Measurements from ENCODE around the gene NEURL2.

NEURL2 gene

DNA sequence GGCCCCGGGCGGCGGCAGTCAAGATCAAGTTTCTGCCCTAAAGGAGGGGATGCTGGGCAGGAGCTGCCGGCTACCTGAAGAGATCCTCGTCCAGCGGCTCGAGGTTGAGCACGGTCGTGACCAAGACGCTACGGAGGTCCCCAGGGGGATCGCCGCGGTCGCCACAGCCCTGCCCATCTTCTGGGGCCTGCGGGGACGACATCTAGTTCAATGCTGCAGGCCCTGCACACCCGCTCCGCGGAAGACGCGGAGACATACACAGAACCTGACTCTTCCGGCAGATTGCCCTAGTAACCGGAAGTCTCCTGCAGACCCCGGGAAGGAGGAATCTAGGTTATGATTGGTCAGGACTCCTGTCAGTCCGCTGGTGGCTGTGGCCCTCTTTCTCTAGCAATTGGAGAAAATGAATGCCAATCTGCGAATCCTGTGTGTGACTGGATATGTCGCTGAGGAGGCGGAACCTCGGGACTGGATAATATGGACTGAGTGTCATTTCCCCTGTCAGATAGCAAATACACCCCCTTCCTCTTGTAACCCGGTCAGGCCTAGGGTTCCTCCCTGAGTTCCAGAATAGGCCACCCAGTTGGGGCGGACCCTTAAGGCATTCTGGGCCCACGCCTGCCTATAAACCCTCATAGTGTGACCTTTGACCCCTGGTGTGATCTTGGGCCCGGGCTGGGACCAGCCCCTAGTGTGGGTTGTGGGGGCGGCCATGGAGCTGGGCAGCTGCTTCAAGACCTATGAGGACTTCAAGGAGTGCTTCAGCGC is 33.7 kb downstream of the NEURL2 start, which contains the start of the genes ACOT8 and ZSWIM3:
ACOT8 (minus strand) TSS at position 279 of the 768 bp plus-strand sequence; CDS start at position 202, 77 bp downstream.
ZSWIM3 (plus strand) TSS at position 501 of the 768 bp plus-strand sequence; CDS start at position 713, 212 bp downstream.
- TF ChIP-seq, protein P1, sequence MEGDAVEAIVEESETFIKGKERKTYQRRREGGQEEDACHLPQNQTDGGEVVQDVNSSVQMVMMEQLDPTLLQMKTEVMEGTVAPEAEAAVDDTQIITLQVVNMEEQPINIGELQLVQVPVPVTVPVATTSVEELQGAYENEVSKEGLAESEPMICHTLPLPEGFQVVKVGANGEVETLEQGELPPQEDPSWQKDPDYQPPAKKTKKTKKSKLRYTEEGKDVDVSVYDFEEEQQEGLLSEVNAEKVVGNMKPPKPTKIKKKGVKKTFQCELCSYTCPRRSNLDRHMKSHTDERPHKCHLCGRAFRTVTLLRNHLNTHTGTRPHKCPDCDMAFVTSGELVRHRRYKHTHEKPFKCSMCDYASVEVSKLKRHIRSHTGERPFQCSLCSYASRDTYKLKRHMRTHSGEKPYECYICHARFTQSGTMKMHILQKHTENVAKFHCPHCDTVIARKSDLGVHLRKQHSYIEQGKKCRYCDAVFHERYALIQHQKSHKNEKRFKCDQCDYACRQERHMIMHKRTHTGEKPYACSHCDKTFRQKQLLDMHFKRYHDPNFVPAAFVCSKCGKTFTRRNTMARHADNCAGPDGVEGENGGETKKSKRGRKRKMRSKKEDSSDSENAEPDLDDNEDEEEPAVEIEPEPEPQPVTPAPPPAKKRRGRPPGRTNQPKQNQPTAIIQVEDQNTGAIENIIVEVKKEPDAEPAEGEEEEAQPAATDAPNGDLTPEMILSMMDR (IDR thresholded peaks at IDR 0.05; ENCODE audit: low read depth, low read length, missing control alignments), result no peak
- peak within 1 kb of the TSS; percentile 90 for H3K4me3 ChIP-seq (ENCODE audit: low read depth, low read length)
- no peaks in the 10 kb centered on the region for H3K27me3 ChIP-seq (replicated peaks)
- H3K27ac ChIP-seq, result peak within 1 kb of the TSS; percentile 15
- in situ Hi-C loops (cut with HindIII; ENCODE audit: low pct_ligation_motif_present, low sequenced_read_pairs), result no loop called here
- DNase-seq, result peak; percentile 100
- H3K36me3 ChIP-seq (replicated peaks), result no peaks in the 10 kb centered on the region

- Histone ChIP-seq H3K27me3 (replicated peaks) (no peaks in the 10 kb centered on the region), H3K27ac (no peak overlapping the region), H3K36me3 (replicated peaks) (no peaks in the 10 kb centered on the region), H3K4me3 (ENCODE audit: low read depth, low read length) (no peak overlapping the region)
- in situ Hi-C loops (cut with HindIII; ENCODE audit: low pct_ligation_motif_present, low sequenced_read_pairs), result no loop called here
- TF ChIP-seq, protein P1 (IDR thresholded peaks at IDR 0.05; ENCODE audit: low read depth, low read length, missing control alignments), result no peak
- no peak for DNase-seq
Measured at GRCh38 chr20:45853484-45853883, 37.5 kb downstream of the NEURL2 start.

DNA sequence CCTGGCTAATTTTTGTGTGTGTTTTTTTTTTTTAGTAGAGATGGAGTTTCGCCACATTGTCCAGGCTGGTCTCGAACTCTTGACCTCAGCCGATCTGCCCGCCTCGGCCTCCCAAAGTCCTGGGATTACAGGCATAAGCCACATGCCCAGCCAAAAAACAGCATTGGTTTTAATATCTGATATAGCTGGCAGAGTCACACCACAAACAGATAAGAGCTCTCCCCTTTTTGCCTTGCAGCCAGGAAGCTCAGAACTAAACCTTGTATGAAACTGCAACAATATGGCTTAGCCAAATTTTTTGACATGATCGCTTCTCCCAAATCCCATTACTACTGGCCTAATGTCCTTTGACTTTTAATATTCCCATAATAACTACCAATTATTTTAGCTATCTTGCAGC is 38.7 kb downstream of the NEURL2 start:
- Histone ChIP-seq H3K4me3 (ENCODE audit: low read depth, low read length) (no peak overlapping the region), H3K27ac (no peak overlapping the region), H3K27me3 (replicated peaks) (no peaks in the 10 kb centered on the region), H3K36me3 (replicated peaks) (no peaks in the 10 kb centered on the region)
- in situ Hi-C loops (cut with HindIII; ENCODE audit: low pct_ligation_motif_present, low sequenced_read_pairs), result no loop called here
- DNase-seq, result no peak
- TF ChIP-seq, protein P1 (IDR thresholded peaks at IDR 0.05; ENCODE audit: low read depth, low read length, missing control alignments), result no peak

DNA sequence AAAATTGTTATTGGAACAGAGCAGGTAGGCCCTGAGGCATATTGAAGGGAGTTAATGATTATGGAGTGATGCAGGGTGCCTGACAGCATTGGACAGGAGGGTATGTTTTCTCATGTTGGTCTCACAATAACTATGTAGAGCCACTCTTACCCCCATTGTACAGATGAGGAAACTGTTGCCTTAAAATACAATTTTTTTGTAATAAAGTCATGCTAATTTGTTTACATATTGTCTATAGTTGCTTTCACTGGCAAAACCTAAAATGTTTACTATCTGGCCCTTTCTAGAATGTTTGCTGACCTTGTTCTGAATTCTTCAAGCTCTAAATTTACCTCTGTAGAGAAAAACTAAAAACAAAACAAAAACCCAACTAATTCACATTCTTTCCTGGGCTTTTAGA is 39.5 kb downstream of the NEURL2 start:
- DNase-seq, result no peak
- H3K36me3 ChIP-seq (replicated peaks), result peaks cover 6% of the 10 kb centered on the region
- in situ Hi-C loops (cut with HindIII; ENCODE audit: low pct_ligation_motif_present, low sequenced_read_pairs), result no loop called here
- no peak overlapping the region for H3K4me3 ChIP-seq (ENCODE audit: low read depth, low read length)
- TF ChIP-seq, protein P1 (IDR thresholded peaks at IDR 0.05; ENCODE audit: low read depth, low read length, missing control alignments), result no peak
- H3K27me3 ChIP-seq (replicated peaks), result no peaks in the 10 kb centered on the region
- no peak overlapping the region for H3K27ac ChIP-seq

GRCh38 chr20:45850926-45851325 is 40.1 kb downstream of the NEURL2 start:
- Histone ChIP-seq H3K4me3 (ENCODE audit: low read depth, low read length) (no peak overlapping the region), H3K36me3 (replicated peaks) (peaks cover 11% of the 10 kb centered on the region), H3K27ac (no peak overlapping the region), H3K27me3 (replicated peaks) (no peaks in the 10 kb centered on the region)
- TF ChIP-seq, protein P1 (IDR thresholded peaks at IDR 0.05; ENCODE audit: low read depth, low read length, missing control alignments), result no peak
- DNase-seq, result no peak
- in situ Hi-C loops (cut with HindIII; ENCODE audit: low pct_ligation_motif_present, low sequenced_read_pairs), result no loop called here

Data from brain microvascular endothelial cell (primary cell).